ENCODE measurements around the gene CD68.

CD68 gene

GRCh38 chr17:7570351-7570750 lies 9.1 kb upstream of the CD68 start:
- Histone ChIP-seq H3K27ac (ENCODE audit: low read depth, low read length) (no peak overlapping the region), H3K9ac (ENCODE audit: low read length) (no peak overlapping the region), H3F3A (ENCODE audit: insufficient read depth) (peaks cover 45% of the 10 kb centered on the region), H3K27me3 (ENCODE audit: low read length) (no peaks in the 10 kb centered on the region), H3K9me3 (ENCODE audit: insufficient read depth, low read length) (no peaks in the 10 kb centered on the region), H4K20me1 (ENCODE audit: low read depth, low read length) (peaks cover 15% of the 10 kb centered on the region; the same call in 1 of the 2 replicates), H3K4me2 (ENCODE audit: low read depth, low read length, poor library complexity, severe bottlenecking) (no peak overlapping the region), H3K4me3 (ENCODE audit: insufficient read depth, low read length, poor library complexity, severe bottlenecking) (no peak overlapping the region), H3K9me2 (replicated peaks; ENCODE audit: insufficient read depth, low read length) (no peaks in the 10 kb centered on the region), H3K79me2 (ENCODE audit: insufficient read depth, low read length) (peaks cover 35% of the 10 kb centered on the region), H3K36me3 (ENCODE audit: low read length) (peaks cover 26% of the 10 kb centered on the region), H2AFZ (ENCODE audit: low read depth, low read length, severe bottlenecking) (no peak overlapping the region)
- TF ChIP-seq EZH2phosphoT487 (conservative IDR thresholded peaks at IDR 0.05; ENCODE audit: low read length): no peak
- no peak for TF ChIP-seq CTCF (IDR thresholded peaks at IDR 0.05; ENCODE audit: insufficient read depth, low read length, poor library complexity, severe bottlenecking)

- H2AFZ ChIP-seq (ENCODE audit: low read depth, low read length, severe bottlenecking): no peak overlapping the region
- peaks cover 38% of the 10 kb centered on the region for H3K36me3 ChIP-seq (ENCODE audit: low read length)
- H4K20me1 ChIP-seq (ENCODE audit: low read depth, low read length): peaks cover 32% of the 10 kb centered on the region
- H3K4me3 ChIP-seq (ENCODE audit: insufficient read depth, low read length, poor library complexity, severe bottlenecking): peak overlapping the region; percentile 88
- peak overlapping the region; percentile 97 for H3K4me2 ChIP-seq (ENCODE audit: low read depth, low read length, poor library complexity, severe bottlenecking)
- no peaks in the 10 kb centered on the region for H3K9me3 ChIP-seq (ENCODE audit: insufficient read depth, low read length)
- H3K79me2 ChIP-seq (ENCODE audit: insufficient read depth, low read length): peaks cover 35% of the 10 kb centered on the region
- H3K9ac ChIP-seq (ENCODE audit: low read length): peak overlapping the region; percentile 95
- TF ChIP-seq EZH2phosphoT487 (conservative IDR thresholded peaks at IDR 0.05; ENCODE audit: low read length) (no peak), CTCF (IDR thresholded peaks at IDR 0.05; ENCODE audit: insufficient read depth, low read length, poor library complexity, severe bottlenecking) (no peak)
- peak overlapping the region; percentile 71 for H3K27ac ChIP-seq (ENCODE audit: low read depth, low read length)
- H3K27me3 ChIP-seq (ENCODE audit: low read length): no peaks in the 10 kb centered on the region
- H3K9me2 ChIP-seq (replicated peaks; ENCODE audit: insufficient read depth, low read length): no peaks in the 10 kb centered on the region
- peaks cover 64% of the 10 kb centered on the region for H3F3A ChIP-seq (ENCODE audit: insufficient read depth)
Measured at GRCh38 chr17:7572338-7572587, 7.2 kb upstream of the CD68 start.

- Histone ChIP-seq H3K36me3 (ENCODE audit: low read length) (peaks cover 38% of the 10 kb centered on the region), H3K4me3 (ENCODE audit: insufficient read depth, low read length, poor library complexity, severe bottlenecking) (peak overlapping the region; percentile 100), H3K4me2 (ENCODE audit: low read depth, low read length, poor library complexity, severe bottlenecking) (peak overlapping the region; percentile 71), H3K27ac (ENCODE audit: low read depth, low read length) (peak overlapping the region; percentile 94), H4K20me1 (ENCODE audit: low read depth, low read length) (peaks cover 32% of the 10 kb centered on the region), H3K79me2 (ENCODE audit: insufficient read depth, low read length) (peaks cover 35% of the 10 kb centered on the region), H3K9ac (ENCODE audit: low read length) (peak overlapping the region; percentile 100), H2AFZ (ENCODE audit: low read depth, low read length, severe bottlenecking) (no peak overlapping the region), H3K9me3 (ENCODE audit: insufficient read depth, low read length) (no peaks in the 10 kb centered on the region), H3K27me3 (ENCODE audit: low read length) (no peaks in the 10 kb centered on the region), H3K9me2 (replicated peaks; ENCODE audit: insufficient read depth, low read length) (no peaks in the 10 kb centered on the region), H3F3A (ENCODE audit: insufficient read depth) (peaks cover 69% of the 10 kb centered on the region)
- TF ChIP-seq EZH2phosphoT487 (conservative IDR thresholded peaks at IDR 0.05; ENCODE audit: low read length): no peak
- TF ChIP-seq CTCF (IDR thresholded peaks at IDR 0.05; ENCODE audit: insufficient read depth, low read length, poor library complexity, severe bottlenecking): no peak
Measured at GRCh38 chr17:7572588-7573323, 6.7 kb upstream of the CD68 start.
